ENCODE measurements around the gene CRYZL1.

Gene CRYZL1

GRCh38 chr21:33539616-33540015 lies 101.9 kb downstream of the CRYZL1 start:
- Histone ChIP-seq H3K9me3 (ENCODE audit: severe bottlenecking) (no peaks in the 10 kb centered on the region), H3K4me3 (ENCODE audit: low read depth, low read length) (no peak overlapping the region), H3K27ac (no peak overlapping the region), H3K27me3 (ENCODE audit: insufficient read depth, low read depth, severe bottlenecking) (no peaks in the 10 kb centered on the region), H3K36me3 (peaks cover 77% of the 10 kb centered on the region)
- no peak for TF ChIP-seq CTCF (IDR thresholded peaks at IDR 0.05; ENCODE audit: low read depth, low read length)
- DNase-seq = no peak
